HepG2 (cell line): ENCODE measurements around the gene MESD. TPM values are rescaled to one million over a fixed set of nuclear protein-coding genes. Genes with fewer than 3 reads are reported as not detected.

Experiments used
- ATAC-seq: fragments of 200-7000 bp; cut with Tn5 transposase; 3 replicates; pipeline ENCODE4 v1.9.1; 2020; ENCODE audit warnings: mild to moderate bottlenecking, moderate library complexity
- BruUV-seq: library from RNA; stranded (reverse); fragments of 400-500 nt; replicated peaks from 2 replicates; lab custom pipeline; 2021; lab: Mats Ljungman, UMichigan
- CTCF ChIA-PET: fragments of 300-600 bp; formaldehyde crosslinking; extraction: SDS; loops from one replicate; lab custom pipeline; 2021; ENCODE audit warnings: low total read pairs, inconsistent platforms, low intra/inter-chr PET ratio; lab: Yijun Ruan, JAX
- POLR2A ChIA-PET: fragments of 350-600 bp; sonication (Branson Sonifier 250); formaldehyde crosslinking; loops from one replicate; lab custom pipeline; 2020; ENCODE audit warnings: antibody characterized with exemption, inconsistent platforms; lab: Yijun Ruan, JAX
- DNase-seq: peaks from one replicate; pipeline ENCODE4 v3.0.0-alpha.2; 2015; ENCODE audit warnings: low spot score
- FAIRE-seq: peaks from 3 replicates; lab custom pipeline; 2011; peaks lifted over from hg19 to GRCh38; lab: Jason Lieb, UNC
- H2AFZ ChIP-seq: one replicate; pipeline ENCODE4 v1.6.1; 2011; ENCODE audit warnings: low read length, inconsistent platforms
- H3K27ac ChIP-seq: fragments of 300-600 bp; 3 replicates; pipeline ENCODE4 v1.8.0; 2011; ENCODE audit warnings: mixed run types, mild to moderate bottlenecking, mixed read lengths, low read length, inconsistent platforms; ENCODE audit not compliant: insufficient read depth; ENCODE audit errors: extremely low read length
- H3K27me3 ChIP-seq, 2 experiments: fragments of 200-600 bp in 1 of 2; 2 replicates in 1 of 2; 3 replicates in 1 of 2; pipeline versions ENCODE4 v1.6.0 to v1.8.0; 2011; ENCODE audit warnings: low read length in 2 of 2, mild to moderate bottlenecking in 2 of 2, moderate library complexity in 2 of 2, inconsistent platforms in 1 of 2; ENCODE audit not compliant: insufficient read depth in 2 of 2, control insufficient read depth in 1 of 2
- H3K36me3 ChIP-seq, 2 experiments: fragments of 200-600 bp in 1 of 2; replicated peaks in 1 of 2; 2 replicates in 1 of 2; 3 replicates in 1 of 2; pipeline versions ENCODE4 v1.5.1 to v1.8.0; 2011; ENCODE audit warnings: low read length in 2 of 2, inconsistent platforms in 1 of 2; ENCODE audit not compliant: insufficient read depth in 2 of 2, control insufficient read depth in 1 of 2
- H3K4me1 ChIP-seq: 2 replicates; pipeline ENCODE4 v1.5.1; 2012; ENCODE audit warnings: low read length, inconsistent platforms; ENCODE audit not compliant: insufficient read depth
- H3K4me2 ChIP-seq: 2 replicates; pipeline ENCODE4 v1.6.0; 2011; ENCODE audit warnings: low read depth, low read length, inconsistent platforms
- H3K4me3 ChIP-seq, 3 experiments: fragments of 200-600 bp in 1 of 3; sonication (generic), shearing (Covaris generic) in 1 of 3; replicated peaks in 1 of 3; 2 replicates each; pipeline ENCODE4 v1.5.1; 2011 to 2016; ENCODE audit warnings: low read length in 3 of 3, inconsistent platforms in 2 of 3, low read depth in 2 of 3, mild to moderate bottlenecking in 2 of 3, control low read depth in 1 of 3, mixed read lengths in 1 of 3; ENCODE audit not compliant: insufficient read depth in 1 of 3
- H3K79me2 ChIP-seq: one replicate; pipeline ENCODE4 v1.6.1; 2011; ENCODE audit warnings: low read length, inconsistent platforms; ENCODE audit not compliant: insufficient read depth
- H3K9ac ChIP-seq: 2 replicates; pipeline ENCODE4 v1.6.0; 2011; ENCODE audit warnings: mild to moderate bottlenecking, low read depth, low read length, inconsistent platforms; ENCODE audit not compliant: insufficient read depth
- H3K9me3 ChIP-seq: 2 replicates; pipeline ENCODE4 v1.5.1; 2012; ENCODE audit warnings: mild to moderate bottlenecking, low read length
- H4K20me1 ChIP-seq: 2 replicates; pipeline ENCODE4 v1.6.0; 2011; ENCODE audit warnings: inconsistent platforms, mild to moderate bottlenecking, low read length, moderate library complexity; ENCODE audit not compliant: insufficient read depth
- FLYWCH1 ChIP-seq: sonication (generic); formaldehyde crosslinking; IDR thresholded peaks from 2 replicates; pipeline ENCODE4 v1.8.1; 2023; ENCODE audit warnings: mild to moderate bottlenecking, missing genetic modification reagents
- HCFC1 ChIP-seq: fragments of 150-350 bp; IDR thresholded peaks from 2 replicates; pipeline ENCODE4 v1.6.1; 2014; ENCODE audit warnings: low read depth, low read length
- HIVEP1 ChIP-seq: sonication (generic); formaldehyde crosslinking; IDR thresholded peaks from 2 replicates; pipeline ENCODE4 v1.4.0; 2020; ENCODE audit warnings: mild to moderate bottlenecking, missing genetic modification reagents
- KLF11 ChIP-seq: IDR thresholded peaks from 2 replicates; pipeline ENCODE4 v1.6.1; 2016; ENCODE audit warnings: missing compliant biosample characterization
- KLF6 ChIP-seq: IDR thresholded peaks from 2 replicates; pipeline ENCODE4 v1.8.0; 2016; ENCODE audit warnings: missing biosample characterization, missing genetic modification reagents
- MED13 ChIP-seq: sonication (generic); formaldehyde crosslinking; IDR thresholded peaks from 2 replicates; pipeline ENCODE4 v1.5.0; 2020; ENCODE audit warnings: missing genetic modification reagents
- MIXL1 ChIP-seq: IDR thresholded peaks from 2 replicates; pipeline ENCODE4 v1.6.1; 2016
- NR0B2 ChIP-seq: sonication (generic); formaldehyde crosslinking; IDR thresholded peaks from 2 replicates; pipeline ENCODE4 v1.4.0; 2020; ENCODE audit warnings: mild to moderate bottlenecking, missing genetic modification reagents
- RORA ChIP-seq: sonication (generic); formaldehyde crosslinking; IDR thresholded peaks from 2 replicates; pipeline ENCODE4 v1.5.0; 2020; ENCODE audit warnings: mild to moderate bottlenecking, missing genetic modification reagents, moderate library complexity
- SRSF4 ChIP-seq: fragments of 200-400 bp; formaldehyde crosslinking; IDR thresholded peaks from one replicate; pipeline ENCODE4 v1.6.1; 2018; ENCODE audit warnings: mild to moderate bottlenecking, low read depth, low read length, moderate library complexity; ENCODE audit not compliant: poor library complexity, severe bottlenecking
- TCF7L2 ChIP-seq: IDR thresholded peaks from 2 replicates; pipeline ENCODE4 v1.6.1; 2011; ENCODE audit warnings: mild to moderate bottlenecking, low read depth, low read length, moderate library complexity
- TOPORS ChIP-seq: sonication (generic); formaldehyde crosslinking; IDR thresholded peaks from 2 replicates; pipeline ENCODE4 v1.8.0; 2023; ENCODE audit warnings: mild to moderate bottlenecking, missing genetic modification reagents
- ZBTB34 ChIP-seq: sonication (generic); formaldehyde crosslinking; IDR thresholded peaks from 2 replicates; pipeline ENCODE4 v1.8.0; 2022; ENCODE audit warnings: mild to moderate bottlenecking, missing genetic modification reagents
- ZNF280B ChIP-seq: sonication (generic); formaldehyde crosslinking; IDR thresholded peaks from 2 replicates; pipeline ENCODE4 v1.5.0; 2020; ENCODE audit warnings: missing genetic modification reagents, mild to moderate bottlenecking, borderline replicate concordance
- ZNF33B ChIP-seq: sonication (generic); formaldehyde crosslinking; IDR thresholded peaks from 2 replicates; pipeline ENCODE4 v1.5.1; 2020; ENCODE audit warnings: mild to moderate bottlenecking, missing genetic modification reagents
- ZNF543 ChIP-seq: sonication (generic); formaldehyde crosslinking; IDR thresholded peaks from 2 replicates; pipeline ENCODE4 v1.4.0; 2020; ENCODE audit warnings: mild to moderate bottlenecking, missing genetic modification reagents
- ZNF781 ChIP-seq: sonication (generic); formaldehyde crosslinking; IDR thresholded peaks from 2 replicates; pipeline ENCODE4 v1.5.1; 2020; ENCODE audit warnings: borderline replicate concordance, mild to moderate bottlenecking, missing genetic modification reagents; ENCODE audit errors: not compliant biosample characterization
- ZNF879 ChIP-seq: sonication (generic); formaldehyde crosslinking; IDR thresholded peaks from 2 replicates; pipeline ENCODE4 v1.8.1; 2023; ENCODE audit warnings: missing genetic modification reagents
- ZNF883 ChIP-seq: sonication (generic); formaldehyde crosslinking; IDR thresholded peaks from 2 replicates; pipeline ENCODE4 v1.5.1; 2020; ENCODE audit warnings: mild to moderate bottlenecking, missing genetic modification reagents; ENCODE audit errors: not compliant biosample characterization
- ZSCAN12 ChIP-seq: sonication (generic); formaldehyde crosslinking; IDR thresholded peaks from 2 replicates; pipeline ENCODE4 v1.9.0; 2021; ENCODE audit warnings: mild to moderate bottlenecking, missing genetic modification reagents
- ZSCAN22 ChIP-seq: sonication (generic); formaldehyde crosslinking; IDR thresholded peaks from 2 replicates; pipeline ENCODE4 v1.4.0; 2020; ENCODE audit warnings: mild to moderate bottlenecking, missing genetic modification reagents
- WGBS: methylation state at CpG from one replicate; pipeline ENCODE4 v1.1.6; 2017; ENCODE audit warnings: low lambda C conversion rate; 5-methylcytosine and 5-hydroxymethylcytosine counted together
- in situ Hi-C: cut with HindIII; loops from 2 replicates; pipeline ENCODE4 v1.10.0; 2017; ENCODE audit warnings: low pct_unique_long_range_greater_than_20kb; ENCODE audit not compliant: extremely low pct_ligation_motif_present
- intact Hi-C: fragments of 100-400 bp; cut with micrococcal nuclease; formaldehyde crosslinking; loops from one replicate; pipeline ENCODE4 v1.10.0; 2022; ENCODE audit not compliant: unreplicated experiment
- polyA plus RNA-seq, 8 experiments: library from polyadenylated mRNA; depleted of rRNA in 3 of 8; stranded (reverse) in 7 of 8; unstranded in 1 of 8; fragments of >200 nt; fragmentation: Illumina TruSeq in 4 of 8; extraction: Trizol in 4 of 8; gene quantifications; 2 replicates each; pipeline versions ENCODE4 v1.2.1 to v1.2.3, GENCODE V29; 2011 to 2016; ENCODE audit warnings: low read depth in 4 of 8, missing spikeins in 1 of 8, mixed read lengths in 1 of 8; ENCODE audit not compliant: insufficient read depth in 1 of 8
- total RNA-seq, 5 experiments: library from RNA; depleted of rRNA; stranded (reverse); fragments of >200 nt; fragmentation: Illumina TruSeq; extraction: Trizol; gene quantifications; 2 replicates each; pipeline ENCODE4 v1.2.3, GENCODE V29; 2016; ENCODE audit warnings: low read depth in 1 of 5

Gene MESD
- total and polyA plus RNA-seq, 2 of the 13 experiments (the other 11 are each of a cell fraction or from before 2014, with no cell fraction given) = 18.0 to 46.2 TPM

- TF ChIP-seq MED13 (CRISPR knock-in tag) = no peak
These were observed 48.8 kb downstream of the MESD start (continued) for GRCh38 chr15:80940851-80941250.

GRCh38 chr15:80940331-80940730, 49.3 kb downstream of the MESD start:
- no peak for DNase-seq
- no TSS peak for BruUV-seq
- CTCF ChIA-PET = no interaction called here
- TF ChIP-seq HIVEP1 (CRISPR knock-in tag) (no peak), KLF11 (CRISPR knock-in tag) (no peak), NR0B2 (no peak), FLYWCH1 (CRISPR knock-in tag) (no peak), RORA (CRISPR knock-in tag) (no peak), ZNF879 (CRISPR knock-in tag) (no peak), TCF7L2 (no peak), ZBTB34 (no peak), ZNF280B (CRISPR knock-in tag) (no peak), ZNF781 (CRISPR knock-in tag) (no peak), MIXL1 (CRISPR knock-in tag) (no peak), SRSF4 (no peak), ZNF543 (CRISPR knock-in tag) (no peak), ZNF33B (CRISPR knock-in tag) (no peak), ZSCAN22 (CRISPR knock-in tag) (no peak), KLF6 (CRISPR knock-in tag) (no peak), HCFC1 (no peak), TOPORS (no peak), ZSCAN12 (CRISPR knock-in tag) (no peak), ZNF883 (CRISPR knock-in tag) (no peak)
- TF ChIP-seq, all 625 proteins: peak for 0
- no peaks in the 10 kb centered on the region for H3K79me2 ChIP-seq
- no peaks in the 10 kb centered on the region for H3K4me1 ChIP-seq
- H3K9me3 ChIP-seq = no peaks in the 10 kb centered on the region
- H3K4me3 ChIP-seq = no peak overlapping the region
- peaks cover 20 to 80% of the 10 kb centered on the region in 2 experiments for H3K36me3 ChIP-seq
- H3K9ac ChIP-seq = no peak overlapping the region
- no peak overlapping the region for H2AFZ ChIP-seq
- no peaks in the 10 kb centered on the region for H4K20me1 ChIP-seq
- FAIRE-seq = no peak
- no peak overlapping the region for H3K4me2 ChIP-seq
- ATAC-seq = no peak
- WGBS = 100% methylated on average over 1 of the region's 4 CpGs
- intact Hi-C loops = no loop called here
- H3K27me3 ChIP-seq = no peaks in the 10 kb centered on the region
- POLR2A ChIA-PET = no interaction called here
- no peak overlapping the region for H3K27ac ChIP-seq
- in situ Hi-C loops = no loop called here
